Left renal pelvis (tissue), 4 donors: ENCODE results near the gene ZBTB16. TPM values are rescaled to one million over a fixed set of nuclear protein-coding genes. Genes with fewer than 3 reads are reported as not detected.

ENCODE experiments used
- DNase-seq, 4 donors: peaks; one replicate each; pipeline ENCODE4 v3.0.0-alpha.2; 2013; ENCODE audit warnings: low read depth in 4 of 4, low spot score in 3 of 4
- polyA plus RNA-seq, 4 donors: library from polyadenylated mRNA; unstranded; fragments of 120-200 nt; gene quantifications; one replicate each; pipeline ENCODE4 v1.2.1, GENCODE V29; 2013; ENCODE audit not compliant: insufficient read length in 4 of 4

ZBTB16 gene
- polyA plus RNA-seq, 4 donors, result 1.2 to 1.9 (median 1.4) TPM

DNA sequence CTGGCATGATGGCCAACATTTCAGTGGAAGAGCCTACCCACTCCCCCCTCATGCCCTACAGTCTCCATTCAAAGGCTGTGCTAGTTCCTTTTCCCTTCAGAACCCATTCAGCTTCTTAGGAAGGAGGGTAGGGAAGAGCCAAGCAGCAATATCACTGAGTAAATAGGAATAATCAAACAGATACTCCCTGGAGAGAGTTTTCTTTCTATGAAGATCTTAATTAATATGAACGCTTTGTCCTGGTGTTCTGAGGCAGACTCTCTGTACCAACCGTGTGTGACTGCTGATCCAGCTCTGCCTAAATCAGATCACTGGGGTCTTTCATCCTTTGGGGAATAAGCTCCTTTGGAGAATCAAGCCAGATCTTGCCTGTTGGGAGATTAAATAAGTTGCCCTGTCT, 161.5 kb downstream of the ZBTB16 start:
- DNase-seq, result no peak

DNA sequence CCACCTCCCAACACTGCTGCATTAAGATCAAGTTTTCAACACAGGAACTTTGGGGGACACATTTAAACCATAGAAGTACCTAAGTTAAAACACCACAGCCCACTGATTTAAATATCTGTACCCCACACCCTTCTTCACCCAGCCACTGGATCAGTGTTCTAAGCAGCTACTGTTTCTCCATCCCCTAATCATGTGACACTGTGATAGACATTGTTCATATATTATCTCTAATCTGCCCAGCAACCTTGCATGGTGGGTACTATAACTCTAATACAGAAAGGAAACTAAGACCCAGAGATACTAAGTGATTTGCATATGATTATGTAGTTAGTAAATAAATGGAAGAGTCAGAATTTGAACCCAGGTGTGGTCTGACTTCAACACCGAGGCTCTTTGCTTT, 166.2 kb downstream of the ZBTB16 start:
- no peak for DNase-seq

- DNase-seq, result no peak
These were observed 166.8 kb downstream of the ZBTB16 start for GRCh38 chr11:114226356-114226755.

GRCh38 chr11:114228435-114229411, 169.2 kb downstream of the ZBTB16 start:
- no peak for DNase-seq

DNA sequence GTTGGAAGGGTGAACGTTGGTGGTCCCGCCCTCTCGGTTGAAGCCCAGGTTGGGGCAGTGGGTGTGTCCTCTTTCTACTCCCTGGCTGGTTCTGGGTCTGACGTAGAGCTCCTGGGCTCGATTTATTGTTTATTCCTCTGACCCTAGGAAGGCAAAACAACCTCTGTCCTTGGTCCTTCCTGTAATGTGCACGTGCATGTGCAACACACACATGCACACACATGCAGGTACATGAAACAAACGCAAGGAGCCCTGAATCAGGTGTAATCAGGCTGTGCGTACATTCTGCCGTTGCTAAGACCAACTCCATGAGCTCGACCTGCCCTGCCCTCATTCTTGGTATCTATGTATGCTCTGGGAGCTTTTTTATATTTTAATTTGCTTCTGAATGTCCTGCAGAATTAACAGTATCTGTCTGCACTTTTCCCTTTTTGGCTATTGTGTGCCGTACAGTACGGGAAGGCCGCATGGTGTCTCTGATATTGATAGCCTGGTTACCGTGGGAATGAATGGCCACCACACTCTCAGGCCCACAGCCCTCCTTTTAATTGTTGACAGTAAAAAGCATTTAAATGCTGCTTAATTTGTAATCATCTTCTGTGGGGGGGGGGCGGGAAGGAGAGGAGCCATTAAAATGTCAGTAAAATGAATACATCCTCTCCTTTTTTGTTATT, 170.7 kb downstream of the ZBTB16 start:
- no peak for DNase-seq

GRCh38 chr11:114232400-114233059, 173.0 kb downstream of the ZBTB16 start:
- no peak for DNase-seq

DNA sequence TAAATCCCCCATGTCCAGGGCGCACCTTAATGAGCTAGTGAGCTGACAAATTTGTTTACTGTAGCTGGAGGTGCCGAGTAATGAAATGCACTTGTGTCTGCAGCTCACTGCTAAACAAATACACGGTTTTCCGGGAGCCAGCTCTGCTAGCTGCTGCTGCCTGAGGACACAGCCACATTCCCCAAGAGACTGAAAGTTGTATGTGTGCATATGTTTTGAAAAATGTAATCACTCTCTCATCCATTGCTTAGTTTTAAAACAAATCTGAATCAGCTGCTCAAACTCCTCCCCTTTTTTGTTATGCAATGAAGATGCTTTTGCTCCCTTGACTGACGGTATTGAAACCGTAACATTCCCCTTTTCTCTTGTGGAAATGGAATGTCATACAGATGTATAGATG, 174.2 kb downstream of the ZBTB16 start:
- no peak for DNase-seq

DNA sequence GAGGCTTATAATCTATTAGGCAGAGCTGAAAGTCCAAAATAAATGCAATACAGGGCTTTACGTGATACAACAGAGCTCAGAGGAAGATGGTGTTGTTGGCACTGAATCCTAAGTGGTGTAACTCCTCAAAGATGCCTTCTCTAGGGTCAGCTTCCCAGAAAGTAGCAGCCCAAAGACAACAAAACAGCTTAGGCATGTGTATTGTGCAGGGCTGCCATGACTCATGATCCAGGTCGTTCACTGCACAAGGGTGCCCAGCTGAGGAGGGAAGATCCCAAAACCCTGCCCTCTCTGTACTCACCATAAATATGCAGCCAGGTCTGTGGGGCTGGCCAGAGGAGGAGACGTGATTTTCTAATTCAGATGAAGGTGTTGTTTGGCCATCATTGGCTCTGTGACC, 177.3 kb downstream of the ZBTB16 start:
- no peak for DNase-seq

DNA sequence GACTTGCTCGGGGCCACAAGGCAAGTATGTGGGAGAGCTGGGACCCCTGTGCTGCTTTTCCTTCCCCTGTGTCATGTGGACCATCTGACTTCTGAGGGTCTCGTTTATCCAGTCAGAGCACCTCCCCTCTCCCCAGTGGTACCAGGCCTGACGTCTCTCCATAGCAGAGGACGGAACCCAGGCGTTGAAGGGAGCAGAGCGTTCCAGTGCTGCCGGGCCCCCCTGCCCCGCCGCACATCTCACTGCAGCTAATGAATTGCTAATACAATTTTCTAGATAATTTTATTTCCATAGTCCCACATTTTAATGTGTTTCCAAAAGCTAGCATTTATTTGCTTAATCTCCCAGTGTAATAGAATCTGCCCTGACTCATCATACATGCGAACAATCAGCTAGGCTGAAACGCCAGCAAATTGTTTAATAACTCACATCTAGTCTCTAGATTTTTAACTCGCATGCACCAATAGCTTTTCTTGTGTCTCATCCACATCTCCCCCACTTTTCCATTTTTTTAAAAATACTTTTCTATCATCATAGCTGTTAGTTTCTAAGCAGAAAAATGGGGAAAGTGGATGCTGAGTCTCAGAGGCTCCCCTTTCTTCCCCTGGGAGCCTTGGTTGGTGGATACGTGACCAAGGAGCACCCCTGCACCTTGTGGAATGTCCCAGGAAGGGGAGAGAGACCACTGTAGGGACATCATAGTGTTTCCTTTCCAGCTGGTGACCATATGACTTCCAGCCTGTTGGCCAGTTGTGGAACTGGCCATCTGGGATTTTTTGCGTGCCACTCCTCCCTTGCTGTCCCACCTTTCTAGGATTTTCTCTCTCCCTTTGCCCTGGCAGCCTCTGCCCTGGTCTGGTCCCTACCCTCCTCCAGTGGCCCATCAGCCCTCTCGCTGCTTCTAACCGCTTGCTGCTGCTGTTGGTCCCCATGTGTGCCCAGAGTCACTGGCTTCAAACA, 178.1 kb downstream of the ZBTB16 start:
- no peak for DNase-seq

DNA sequence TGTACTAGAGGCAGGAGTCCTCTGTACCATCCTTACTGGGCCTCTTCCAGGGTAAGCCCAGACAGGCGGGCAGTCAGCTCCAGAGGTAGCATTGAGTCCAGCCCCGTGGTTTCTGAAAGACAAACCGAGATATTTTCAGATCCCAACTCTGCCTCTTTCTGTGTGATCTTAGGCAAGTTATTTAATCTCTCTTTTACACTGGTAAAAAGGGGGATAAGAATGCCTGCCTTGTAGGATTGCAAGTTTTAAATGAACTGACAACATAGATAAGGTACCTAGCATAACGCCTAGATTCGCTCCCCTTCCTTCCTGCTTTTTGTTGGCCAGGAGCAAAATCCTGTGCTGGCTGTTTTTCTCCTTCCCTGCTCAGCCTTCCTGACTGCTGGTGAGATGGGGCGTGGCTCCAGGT, 180.2 kb downstream of the ZBTB16 start:
- DNase-seq, result no peak

GRCh38 chr11:114242032-114242431, 182.5 kb downstream of the ZBTB16 start:
- no peak for DNase-seq

DNA sequence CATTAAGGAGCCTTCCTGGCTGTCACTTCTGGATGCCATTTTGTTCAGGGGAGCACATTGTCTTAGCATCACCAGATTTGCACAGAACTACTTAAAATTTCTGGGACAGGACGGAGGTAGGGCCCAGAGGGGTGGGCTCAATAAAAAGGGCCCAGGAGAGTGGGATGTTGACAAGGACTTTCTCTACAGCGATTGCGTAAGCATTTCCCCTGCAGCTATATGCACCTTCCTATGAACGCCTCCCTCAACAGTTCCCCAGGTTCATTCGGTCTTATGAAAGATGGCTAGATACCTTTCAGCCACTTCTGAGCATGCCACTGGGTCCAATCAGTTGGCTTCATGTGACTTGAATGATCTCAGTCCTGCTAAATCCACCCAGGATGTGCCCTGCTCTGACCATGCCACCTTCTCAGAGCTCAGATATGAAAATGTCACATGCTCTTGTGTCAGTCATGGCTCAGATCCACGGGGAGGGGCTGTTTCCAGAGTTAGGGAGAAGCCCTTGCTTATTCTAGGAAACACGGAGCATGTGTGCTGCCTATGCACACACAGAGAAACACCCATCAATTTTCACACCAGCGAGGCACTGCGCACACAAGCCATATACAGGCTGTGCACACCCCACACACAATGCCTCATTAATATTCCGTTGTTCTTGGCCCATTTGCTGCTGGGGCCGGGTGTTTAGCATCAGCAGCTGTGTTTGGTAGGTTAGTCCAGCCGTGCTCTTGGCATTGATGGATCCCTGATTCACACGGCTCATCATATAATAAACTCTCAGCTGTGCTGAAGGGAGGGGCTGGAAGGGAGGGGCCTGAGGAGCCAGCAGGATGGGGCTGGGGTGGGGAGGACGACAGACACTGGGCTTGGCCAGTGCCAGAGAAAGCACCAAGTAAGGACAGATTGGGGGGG, 184.2 kb downstream of the ZBTB16 start:
- no peak for DNase-seq

DNA sequence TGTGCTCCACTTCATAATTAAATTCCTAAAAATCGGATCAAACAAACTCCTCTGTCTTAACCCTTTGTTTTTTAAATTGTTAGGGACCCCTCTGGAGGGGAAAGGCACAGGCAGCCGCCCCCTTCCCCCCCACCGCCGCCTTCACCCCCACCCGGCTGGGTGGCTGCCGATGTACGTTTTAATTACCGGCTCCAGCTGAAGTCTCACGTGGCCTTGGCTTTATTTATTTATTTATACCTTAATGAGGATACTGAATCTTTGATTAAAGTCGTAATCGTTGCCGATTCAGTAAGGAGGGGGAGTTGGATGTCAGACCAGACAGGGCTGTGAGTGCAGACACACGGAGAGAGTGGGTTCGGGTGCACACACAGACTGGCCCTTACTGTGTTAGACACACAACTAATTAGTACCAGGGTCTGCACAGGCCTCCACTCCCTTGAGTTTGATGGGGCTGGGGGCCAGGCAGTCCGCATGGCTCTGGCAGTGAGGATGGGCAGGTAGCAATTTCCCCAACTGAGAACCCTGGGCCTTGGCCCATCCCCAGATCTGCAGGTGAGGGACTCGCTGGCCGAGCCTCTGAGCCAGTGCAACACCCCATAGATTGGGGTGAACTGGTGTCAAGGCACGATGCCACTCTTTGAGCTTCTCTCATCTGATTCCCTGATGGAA, 185.3 kb downstream of the ZBTB16 start:
- no peak for DNase-seq

GRCh38 chr11:114246321-114247069, 187.0 kb downstream of the ZBTB16 start:
- no peak for DNase-seq

- no peak for DNase-seq
These were observed 187.7 kb downstream of the ZBTB16 start for GRCh38 chr11:114247070-114247789.

GRCh38 chr11:114250180-114250579, 190.7 kb downstream of the ZBTB16 start:
- no peak for DNase-seq
